ENCODE measurements around the gene MLLT6. TPM values are rescaled to one million over a fixed set of nuclear protein-coding genes. Genes with fewer than 3 reads are reported as not detected.

Gene MLLT6
- total RNA-seq, 4 donors from 2014 or later = 30.6 to 79.7 (median 35.1) TPM

DNA sequence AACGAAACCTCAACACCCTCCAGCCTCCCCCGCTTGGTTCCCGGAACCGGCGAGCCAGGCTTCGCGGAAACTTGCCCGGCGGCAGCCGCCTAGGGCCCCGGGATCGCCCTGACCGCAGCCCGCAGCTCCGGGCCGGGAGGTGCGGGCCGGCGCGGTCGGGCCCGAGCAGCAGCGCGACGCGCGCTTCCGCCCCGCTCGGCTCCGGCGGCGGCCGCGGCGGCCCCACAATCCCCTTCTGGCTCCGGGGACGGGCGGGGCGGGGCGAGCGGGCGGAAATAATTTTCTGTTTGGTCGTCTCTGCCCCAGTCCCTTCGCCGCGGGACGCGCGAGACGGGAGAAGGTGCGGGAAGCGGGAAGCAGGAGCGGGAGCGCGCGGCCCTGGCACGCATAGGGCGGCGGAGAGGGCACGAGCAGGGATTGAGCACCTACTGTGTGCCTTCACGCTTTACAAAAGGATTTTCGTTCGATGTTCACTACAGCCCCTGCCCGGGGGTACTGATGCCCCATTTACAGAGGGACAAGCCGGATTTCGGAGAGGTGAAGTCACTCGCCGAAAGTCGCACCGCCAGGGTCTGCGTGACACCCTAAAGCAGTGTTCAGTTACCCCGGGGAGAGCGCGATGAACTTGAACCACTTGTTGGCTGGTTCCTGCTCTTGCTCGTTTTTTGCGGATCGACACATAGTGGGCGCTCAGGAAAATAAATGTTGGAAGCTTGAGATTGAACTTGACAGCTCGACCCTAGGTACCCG lies 2.7 kb upstream of the MLLT6 start:
- WGBS, 2 donors = 1% methylated on average over 11 to 20 of the region's 81 CpGs
- Histone ChIP-seq H3K4me3 (peak overlapping the region; percentile 76 to 94 (median 90)), H3K9me3 (no peaks in the 10 kb centered on the region), H3K4me1 (peaks cover 10 to 70% (median 28%) of the 10 kb centered on the region in 3 donors), H3K27me3 (no peaks in the 10 kb centered on the region), H3K36me3 (peaks cover 0 to 1% (median 0%) of the 10 kb centered on the region in 3 donors), H3K27ac (peak overlapping the region; percentile 96 to 98 (median 96))
- intact Hi-C loops (cut with DNase I) = no loop called here
- TF ChIP-seq POLR2A (IDR thresholded peaks at IDR 0.05) = peak in 3 of 4 donors; percentile 19 to 85 (median 71)
- TF ChIP-seq, protein P1, sequence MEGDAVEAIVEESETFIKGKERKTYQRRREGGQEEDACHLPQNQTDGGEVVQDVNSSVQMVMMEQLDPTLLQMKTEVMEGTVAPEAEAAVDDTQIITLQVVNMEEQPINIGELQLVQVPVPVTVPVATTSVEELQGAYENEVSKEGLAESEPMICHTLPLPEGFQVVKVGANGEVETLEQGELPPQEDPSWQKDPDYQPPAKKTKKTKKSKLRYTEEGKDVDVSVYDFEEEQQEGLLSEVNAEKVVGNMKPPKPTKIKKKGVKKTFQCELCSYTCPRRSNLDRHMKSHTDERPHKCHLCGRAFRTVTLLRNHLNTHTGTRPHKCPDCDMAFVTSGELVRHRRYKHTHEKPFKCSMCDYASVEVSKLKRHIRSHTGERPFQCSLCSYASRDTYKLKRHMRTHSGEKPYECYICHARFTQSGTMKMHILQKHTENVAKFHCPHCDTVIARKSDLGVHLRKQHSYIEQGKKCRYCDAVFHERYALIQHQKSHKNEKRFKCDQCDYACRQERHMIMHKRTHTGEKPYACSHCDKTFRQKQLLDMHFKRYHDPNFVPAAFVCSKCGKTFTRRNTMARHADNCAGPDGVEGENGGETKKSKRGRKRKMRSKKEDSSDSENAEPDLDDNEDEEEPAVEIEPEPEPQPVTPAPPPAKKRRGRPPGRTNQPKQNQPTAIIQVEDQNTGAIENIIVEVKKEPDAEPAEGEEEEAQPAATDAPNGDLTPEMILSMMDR (IDR thresholded peaks at IDR 0.05) = no peak
- peak; percentile 44 for DNase-seq

DNA sequence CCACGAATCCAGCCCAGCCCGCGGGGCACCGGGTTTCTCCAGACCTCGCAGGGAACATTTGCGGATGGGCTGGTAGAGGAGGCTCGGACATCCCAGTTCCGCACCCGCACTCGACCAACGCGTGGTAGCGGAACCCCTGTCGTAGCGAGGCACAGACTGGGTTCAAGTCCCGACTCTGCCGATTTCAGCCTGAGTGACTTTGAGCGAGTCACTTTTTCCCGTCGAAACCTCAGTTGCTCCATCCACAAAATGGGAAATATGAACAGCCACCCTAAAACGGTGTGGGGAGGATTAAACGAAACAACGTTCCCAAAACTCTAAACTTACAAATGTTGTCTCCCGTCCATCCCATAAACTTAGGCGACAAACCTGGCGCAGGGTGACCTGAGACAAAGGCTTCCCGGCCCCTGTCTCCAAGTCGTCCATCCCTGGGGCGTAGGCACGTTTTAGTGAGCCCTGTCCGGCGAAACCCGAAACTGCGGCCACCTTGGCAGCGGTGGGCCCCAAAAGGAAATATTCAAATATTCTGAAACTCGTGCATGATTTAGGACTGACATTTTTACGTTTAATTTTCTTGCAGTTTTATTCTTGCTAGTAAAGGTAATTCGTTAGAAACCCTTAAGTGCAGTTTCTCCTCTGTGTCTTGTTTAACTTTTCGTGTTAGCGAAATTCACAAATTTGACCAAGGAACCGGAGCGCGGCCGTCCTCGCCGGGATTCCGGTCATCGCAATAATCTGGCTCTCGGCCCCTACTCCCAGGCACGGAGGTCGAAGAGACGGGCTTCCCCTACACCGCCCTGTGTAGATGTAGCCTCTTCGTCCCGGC lies 1.9 kb upstream of the MLLT6 start:
- Histone ChIP-seq H3K27ac (peak overlapping the region; percentile 96 to 98 (median 96)), H3K27me3 (no peaks in the 10 kb centered on the region), H3K9me3 (no peaks in the 10 kb centered on the region), H3K36me3 (peaks cover 0 to 9% (median 0%) of the 10 kb centered on the region in 3 donors), H3K4me3 (peak overlapping the region; percentile 76 to 94 (median 90)), H3K4me1 (peaks cover 10 to 78% (median 28%) of the 10 kb centered on the region in 3 donors)
- 0 to 3% methylated on average over 35 to 37 of the region's 55 CpGs for WGBS, 2 donors
- intact Hi-C loops (cut with DNase I) = no loop called here
- TF ChIP-seq, protein P1 (IDR thresholded peaks at IDR 0.05) = no peak
- no peak for TF ChIP-seq POLR2A (IDR thresholded peaks at IDR 0.05)
- DNase-seq = no peak

DNA sequence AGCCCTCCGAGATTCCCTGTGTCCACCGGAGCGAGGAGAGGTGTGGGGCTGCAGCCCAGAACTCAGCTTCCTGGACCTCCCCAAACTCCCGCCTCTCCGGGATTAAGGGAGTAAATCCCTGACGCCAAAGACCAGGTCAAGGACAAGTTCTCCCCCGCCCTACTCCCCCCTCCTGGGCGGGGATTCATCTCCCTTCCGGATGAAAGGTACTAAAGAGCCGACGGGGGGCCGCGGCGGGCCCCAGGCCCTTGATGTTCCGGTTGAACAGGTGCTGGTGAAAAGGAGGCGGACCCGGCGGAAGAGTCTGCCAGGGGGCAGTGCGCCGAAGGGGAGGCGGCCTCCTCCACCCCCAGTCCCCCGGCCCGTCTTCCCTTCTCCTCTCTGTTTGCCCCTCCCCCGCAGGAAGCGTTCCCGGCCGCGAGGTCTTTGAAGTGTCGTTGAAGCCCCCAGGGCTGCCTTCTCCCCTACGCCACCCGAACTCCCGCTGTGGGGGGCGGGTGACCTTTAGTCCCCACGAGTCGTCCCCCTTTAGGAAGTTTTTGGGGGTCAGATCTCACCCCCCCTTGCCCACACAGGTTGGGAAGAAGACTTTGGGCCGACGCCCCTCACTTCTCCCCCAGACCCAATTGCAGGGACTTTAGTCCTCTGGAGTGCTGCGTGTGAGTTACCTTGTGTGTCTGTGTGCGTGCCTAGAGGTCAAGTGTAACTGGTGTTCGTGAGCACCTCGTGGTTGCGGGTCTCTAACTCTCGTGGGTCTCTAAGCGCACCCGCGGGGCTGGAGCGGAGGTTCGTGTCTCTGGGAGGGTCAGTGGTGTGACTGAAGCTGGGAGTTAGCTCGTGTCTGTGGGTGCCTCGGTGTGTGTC lies 1.1 kb upstream of the MLLT6 start:
- 0 to 1% methylated on average over 13 to 15 of the region's 50 CpGs for WGBS, 2 donors
- DNase-seq = peak; percentile 32
- Histone ChIP-seq H3K9me3 (no peaks in the 10 kb centered on the region), H3K27ac (peak overlapping the region; percentile 96 to 98 (median 96)), H3K36me3 (peaks cover 0 to 17% (median 0%) of the 10 kb centered on the region in 3 donors), H3K4me1 (peaks cover 10 to 79% (median 28%) of the 10 kb centered on the region in 3 donors), H3K4me3 (peak overlapping the region; percentile 76 to 94 (median 90)), H3K27me3 (no peaks in the 10 kb centered on the region)
- peak in 3 of 4 donors; percentile 3 to 48 (median 24) for TF ChIP-seq POLR2A (IDR thresholded peaks at IDR 0.05)
- TF ChIP-seq, protein P1 (IDR thresholded peaks at IDR 0.05) = no peak
- intact Hi-C loops (cut with DNase I) = loop anchor here (2.0 kb wide), 1 partner anchor 29 kb away; the partner anchor contains the start of gene EPOP

DNA sequence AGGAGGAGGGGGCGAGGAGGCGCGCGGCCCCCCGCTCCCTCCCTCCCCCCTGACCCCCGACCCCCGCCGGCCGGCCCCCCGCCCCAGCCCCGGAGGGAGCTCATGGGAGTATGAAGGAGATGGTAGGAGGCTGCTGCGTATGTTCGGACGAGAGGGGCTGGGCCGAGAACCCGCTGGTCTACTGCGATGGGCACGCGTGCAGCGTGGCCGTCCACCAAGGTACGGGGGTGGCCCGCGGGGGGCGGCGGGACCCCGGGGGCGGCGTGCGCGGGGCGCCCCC lies 390 bp downstream of the MLLT6 start:
- peaks cover 10 to 78% (median 28%) of the 10 kb centered on the region in 3 donors for H3K4me1 ChIP-seq
- WGBS, 2 donors = 0 to 1% methylated on average over 10 to 11 of the region's 32 CpGs
- peak overlapping the region; percentile 76 to 94 (median 90) for H3K4me3 ChIP-seq
- H3K27ac ChIP-seq = peak overlapping the region; percentile 96 to 98 (median 96)
- no peak for TF ChIP-seq POLR2A (IDR thresholded peaks at IDR 0.05)
- TF ChIP-seq, protein P1 (IDR thresholded peaks at IDR 0.05) = no peak
- intact Hi-C loops (cut with DNase I) = loop anchor here (2.0 kb wide), 1 partner anchor 31 kb away; the partner anchor contains the start of gene EPOP
- no peaks in the 10 kb centered on the region for H3K9me3 ChIP-seq
- H3K27me3 ChIP-seq = no peaks in the 10 kb centered on the region
- peaks cover 0 to 32% (median 4%) of the 10 kb centered on the region in 3 donors for H3K36me3 ChIP-seq
- DNase-seq = no peak
